ENCODE results near the gene PTPRS. TPM values are rescaled to one million over a fixed set of nuclear protein-coding genes. Genes with fewer than 3 reads are reported as not detected.

The PTPRS gene
- total and polyA plus RNA-seq, 9 of the 15 experiments (the other 6 are each of a cell fraction or from before 2014, with no cell fraction given): 1.1 to 49.4 (median 14.1) TPM

DNA sequence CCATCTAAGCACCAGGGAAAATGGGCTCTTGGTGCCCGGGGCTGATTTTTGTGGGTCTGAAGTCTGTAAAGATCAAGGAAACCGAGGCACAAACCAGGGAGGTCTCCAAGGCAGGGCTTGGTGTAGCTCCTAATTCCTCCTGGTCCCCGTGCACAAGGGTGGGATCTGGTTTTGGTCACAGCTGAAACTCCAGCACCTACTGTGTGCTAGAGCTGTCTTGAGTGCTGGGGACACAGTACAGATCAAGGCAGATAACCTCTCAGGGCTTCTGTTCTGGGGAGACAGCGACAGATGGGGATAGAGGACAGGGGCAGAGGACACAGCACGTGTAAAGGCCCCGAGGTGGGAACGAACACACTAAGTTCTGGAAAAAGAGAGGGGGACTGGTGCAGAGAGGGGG lies 37.4 kb downstream of the PTPRS start:
- H3K9me1 ChIP-seq (ENCODE audit: control insufficient read depth, insufficient read depth, low read length): no peaks in the 10 kb centered on the region
- TF ChIP-seq HDGF (IDR thresholded peaks at IDR 0.05): no peak
- TF ChIP-seq ZNF217 (CRISPR knock-in tag; IDR thresholded peaks at IDR 0.05): no peak
- TF ChIP-seq GTF2A2 (tag; IDR thresholded peaks at IDR 0.05): no peak
- TF ChIP-seq ZKSCAN1 (IDR thresholded peaks at IDR 0.05; ENCODE audit: low read depth, low read length): peak; percentile 94
- no peak overlapping the region for H3K4me2 ChIP-seq (ENCODE audit: insufficient read depth, low read length)
- no peak overlapping the region for H2AFZ ChIP-seq (ENCODE audit: low read depth, low read length)
- H3K9me3 ChIP-seq (replicated peaks; ENCODE audit: control insufficient read depth, insufficient read depth, low read depth, low read length): no peaks in the 10 kb centered on the region
- peaks cover 3 to 4% of the 10 kb centered on the region in 2 experiments; a peak in 2 of 5 replicates for H3K4me1 ChIP-seq (replicated peaks in 1 of 2; ENCODE audit: control insufficient read depth in 2 of 2, insufficient read depth in 2 of 2, low read length in 2 of 2)
- ChIA-PET CTCF (ENCODE audit: low intra/inter-chr PET ratio) (no interaction called here), POLR2A (no interaction called here)
- no peak for ATAC-seq
- H3K4me3 ChIP-seq: no peak overlapping the region
- H3K9ac ChIP-seq (ENCODE audit: insufficient read depth in 1 of 2, low read depth in 2 of 2, low read length in 2 of 2): no peak overlapping the region; a peak in 1 of 4 replicates
- DNase-seq (ENCODE audit: extremely low read depth in 1 of 4, low spot score in 3 of 4): no peak
- H4K20me1 ChIP-seq (replicated peaks; ENCODE audit: control insufficient read depth, insufficient read depth, low read length): no peaks in the 10 kb centered on the region; the same call in 1 of the 2 replicates
- WGBS (ENCODE audit: insufficient coverage, low coverage, missing lambda C conversion rate): 23% methylated on average over 7 of the region's 7 CpGs
- H3K27ac ChIP-seq (ENCODE audit: extremely low read depth, low read depth, low read length): no peak overlapping the region
- no peaks in the 10 kb centered on the region for H3K36me3 ChIP-seq (ENCODE audit: control insufficient read depth, insufficient read depth, low read length)
- H3K79me2 ChIP-seq (ENCODE audit: control insufficient read depth, insufficient read depth, low read length): no peaks in the 10 kb centered on the region
- no peaks in the 10 kb centered on the region; a peak in 1 of 5 replicates for H3K27me3 ChIP-seq (ENCODE audit: control insufficient read depth in 2 of 2, insufficient read depth in 2 of 2, low read length in 2 of 2)
- no TSS peak for BruUV-seq (replicated peaks)
- no peak for FAIRE-seq
- intact Hi-C loops (cut with micrococcal nuclease) (no loop called here), in situ Hi-C loops (cut with MboI) (no loop called here)

DNA sequence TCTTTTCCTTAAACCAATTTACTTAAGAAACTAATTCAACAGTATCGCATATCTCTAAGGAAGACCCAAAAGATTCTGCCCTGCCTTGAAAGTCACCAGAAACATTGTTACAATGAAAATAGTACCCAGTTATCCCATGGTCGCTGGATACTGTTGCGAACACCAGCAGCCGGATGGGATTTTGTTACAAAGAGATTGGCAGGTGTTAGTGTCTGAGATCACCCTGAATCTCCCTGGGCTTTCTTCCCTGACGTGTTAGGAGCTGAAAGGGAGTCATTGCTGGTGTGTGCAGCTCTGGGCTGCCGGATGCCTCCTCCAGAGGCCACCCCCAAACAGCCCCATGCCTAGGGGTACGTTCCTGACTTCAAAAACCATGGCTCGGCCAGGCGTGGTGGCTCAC lies 38.2 kb downstream of the PTPRS start:
- 36% methylated on average over 8 of the region's 9 CpGs for WGBS (ENCODE audit: insufficient coverage, low coverage, missing lambda C conversion rate)
- Histone ChIP-seq H2AFZ (ENCODE audit: low read depth, low read length) (no peak overlapping the region), H3K9me1 (ENCODE audit: control insufficient read depth, insufficient read depth, low read length) (no peaks in the 10 kb centered on the region), H3K27me3 (ENCODE audit: control insufficient read depth in 2 of 2, insufficient read depth in 2 of 2, low read length in 2 of 2) (no peaks in the 10 kb centered on the region; a peak in 1 of 5 replicates), H3K4me2 (ENCODE audit: insufficient read depth, low read length) (no peak overlapping the region), H3K9me3 (replicated peaks; ENCODE audit: control insufficient read depth, insufficient read depth, low read depth, low read length) (no peaks in the 10 kb centered on the region), H4K20me1 (replicated peaks; ENCODE audit: control insufficient read depth, insufficient read depth, low read length) (no peaks in the 10 kb centered on the region; the same call in 1 of the 2 replicates), H3K4me3 (no peak overlapping the region), H3K36me3 (ENCODE audit: control insufficient read depth, insufficient read depth, low read length) (no peaks in the 10 kb centered on the region), H3K79me2 (ENCODE audit: control insufficient read depth, insufficient read depth, low read length) (no peaks in the 10 kb centered on the region), H3K9ac (ENCODE audit: insufficient read depth in 1 of 2, low read depth in 2 of 2, low read length in 2 of 2) (no peak overlapping the region), H3K27ac (ENCODE audit: extremely low read depth, low read depth, low read length) (no peak overlapping the region), H3K4me1 (replicated peaks in 1 of 2; ENCODE audit: control insufficient read depth in 2 of 2, insufficient read depth in 2 of 2, low read length in 2 of 2) (peaks cover 3 to 4% of the 10 kb centered on the region in 2 experiments; a peak in 2 of 5 replicates)
- DNase-seq (ENCODE audit: extremely low read depth in 1 of 4, low spot score in 3 of 4) (no peak), ATAC-seq (no peak), FAIRE-seq (no peak)
- ChIA-PET CTCF (ENCODE audit: low intra/inter-chr PET ratio) (no interaction called here), POLR2A (interaction anchor here (1.0 to 1.3 kb wide), 2 partner anchors 9 to 10 kb away, joined by 4 to 5 read pairs; no protein-coding TSS in a partner anchor)
- in situ Hi-C loops (cut with MboI): no loop called here
- no TSS peak for BruUV-seq (replicated peaks)
- intact Hi-C loops (cut with micrococcal nuclease): no loop called here
- no peak for TF ChIP-seq HCFC1 (IDR thresholded peaks at IDR 0.05; ENCODE audit: low read depth, low read length)
- TF ChIP-seq, protein P1, sequence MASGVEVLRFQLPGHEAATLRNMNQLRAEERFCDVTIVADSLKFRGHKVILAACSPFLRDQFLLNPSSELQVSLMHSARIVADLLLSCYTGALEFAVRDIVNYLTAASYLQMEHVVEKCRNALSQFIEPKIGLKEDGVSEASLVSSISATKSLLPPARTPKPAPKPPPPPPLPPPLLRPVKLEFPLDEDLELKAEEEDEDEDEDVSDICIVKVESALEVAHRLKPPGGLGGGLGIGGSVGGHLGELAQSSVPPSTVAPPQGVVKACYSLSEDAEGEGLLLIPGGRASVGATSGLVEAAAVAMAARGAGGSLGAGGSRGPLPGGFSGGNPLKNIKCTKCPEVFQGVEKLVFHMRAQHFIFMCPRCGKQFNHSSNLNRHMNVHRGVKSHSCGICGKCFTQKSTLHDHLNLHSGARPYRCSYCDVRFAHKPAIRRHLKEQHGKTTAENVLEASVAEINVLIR (CRISPR knock-in tag; IDR thresholded peaks at IDR 0.05): no peak
- no peak for TF ChIP-seq BRF1 (IDR thresholded peaks at IDR 0.05; ENCODE audit: borderline replicate concordance, extremely low read depth, insufficient read length)
- no peak for TF ChIP-seq SIN3A (IDR thresholded peaks at IDR 0.05; ENCODE audit: borderline replicate concordance in 2 of 2, control insufficient read depth in 1 of 2, low read depth in 2 of 2, low read length in 2 of 2)
- TF ChIP-seq FOXO4 (CRISPR knock-in tag; IDR thresholded peaks at IDR 0.05): no peak
- no peak for TF ChIP-seq PBX2 (CRISPR knock-in tag; IDR thresholded peaks at IDR 0.05; ENCODE audit: low read depth)
- no peak for TF ChIP-seq PBX2 (tag; conservative IDR thresholded peaks at IDR 0.05; ENCODE audit: low read depth)

Measured in K562 (cell line).